ENCODE results near the gene KCNG3.

GRCh38 chr2:42449163-42450087 is 44.4 kb downstream of the KCNG3 start:
- TF ChIP-seq EZH2phosphoT487 (IDR thresholded peaks at IDR 0.05; ENCODE audit: borderline replicate concordance), result no peak
- TF ChIP-seq POLR2A (IDR thresholded peaks at IDR 0.05; ENCODE audit: borderline replicate concordance, extremely low read depth, insufficient read depth, insufficient read length), result no peak
- TF ChIP-seq, protein P1, sequence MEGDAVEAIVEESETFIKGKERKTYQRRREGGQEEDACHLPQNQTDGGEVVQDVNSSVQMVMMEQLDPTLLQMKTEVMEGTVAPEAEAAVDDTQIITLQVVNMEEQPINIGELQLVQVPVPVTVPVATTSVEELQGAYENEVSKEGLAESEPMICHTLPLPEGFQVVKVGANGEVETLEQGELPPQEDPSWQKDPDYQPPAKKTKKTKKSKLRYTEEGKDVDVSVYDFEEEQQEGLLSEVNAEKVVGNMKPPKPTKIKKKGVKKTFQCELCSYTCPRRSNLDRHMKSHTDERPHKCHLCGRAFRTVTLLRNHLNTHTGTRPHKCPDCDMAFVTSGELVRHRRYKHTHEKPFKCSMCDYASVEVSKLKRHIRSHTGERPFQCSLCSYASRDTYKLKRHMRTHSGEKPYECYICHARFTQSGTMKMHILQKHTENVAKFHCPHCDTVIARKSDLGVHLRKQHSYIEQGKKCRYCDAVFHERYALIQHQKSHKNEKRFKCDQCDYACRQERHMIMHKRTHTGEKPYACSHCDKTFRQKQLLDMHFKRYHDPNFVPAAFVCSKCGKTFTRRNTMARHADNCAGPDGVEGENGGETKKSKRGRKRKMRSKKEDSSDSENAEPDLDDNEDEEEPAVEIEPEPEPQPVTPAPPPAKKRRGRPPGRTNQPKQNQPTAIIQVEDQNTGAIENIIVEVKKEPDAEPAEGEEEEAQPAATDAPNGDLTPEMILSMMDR (IDR thresholded peaks at IDR 0.05 in 2 of 3, conservative IDR thresholded peaks at IDR 0.05 in 1 of 3; ENCODE audit: borderline replicate concordance in 1 of 3, insufficient read depth in 1 of 3, low read depth in 2 of 3, low read length in 2 of 3), result no peak
- no peak for TF ChIP-seq POLR2AphosphoS5 (IDR thresholded peaks at IDR 0.05; ENCODE audit: low read depth, low read length)
- no peak for TF ChIP-seq ATF3 (IDR thresholded peaks at IDR 0.05)
- TF ChIP-seq TCF7L2 (IDR thresholded peaks at IDR 0.05; ENCODE audit: borderline replicate concordance, extremely low read depth, insufficient read depth, insufficient read length), result no peak
- TF ChIP-seq RAD21 (IDR thresholded peaks at IDR 0.05; ENCODE audit: low read depth), result no peak
- TF ChIP-seq EZH2 (IDR thresholded peaks at IDR 0.05), result no peak
- TF ChIP-seq CEBPB (IDR thresholded peaks at IDR 0.05; ENCODE audit: low read depth), result no peak

Data from HCT116 (cell line).